Epithelial cell of prostate (primary cell): Measurements from ENCODE around the gene SFXN5.

ENCODE experiments used
- DNase-seq: peaks from one replicate; pipeline ENCODE4 v3.0.0-alpha.2; 2011; ENCODE audit warnings: low read depth, low spot score
- H3K27ac ChIP-seq: fragments of 450-650 bp; 2 replicates; pipeline ENCODE4 v1.5.1; 2017; ENCODE audit warnings: mild to moderate bottlenecking

Gene SFXN5

DNA sequence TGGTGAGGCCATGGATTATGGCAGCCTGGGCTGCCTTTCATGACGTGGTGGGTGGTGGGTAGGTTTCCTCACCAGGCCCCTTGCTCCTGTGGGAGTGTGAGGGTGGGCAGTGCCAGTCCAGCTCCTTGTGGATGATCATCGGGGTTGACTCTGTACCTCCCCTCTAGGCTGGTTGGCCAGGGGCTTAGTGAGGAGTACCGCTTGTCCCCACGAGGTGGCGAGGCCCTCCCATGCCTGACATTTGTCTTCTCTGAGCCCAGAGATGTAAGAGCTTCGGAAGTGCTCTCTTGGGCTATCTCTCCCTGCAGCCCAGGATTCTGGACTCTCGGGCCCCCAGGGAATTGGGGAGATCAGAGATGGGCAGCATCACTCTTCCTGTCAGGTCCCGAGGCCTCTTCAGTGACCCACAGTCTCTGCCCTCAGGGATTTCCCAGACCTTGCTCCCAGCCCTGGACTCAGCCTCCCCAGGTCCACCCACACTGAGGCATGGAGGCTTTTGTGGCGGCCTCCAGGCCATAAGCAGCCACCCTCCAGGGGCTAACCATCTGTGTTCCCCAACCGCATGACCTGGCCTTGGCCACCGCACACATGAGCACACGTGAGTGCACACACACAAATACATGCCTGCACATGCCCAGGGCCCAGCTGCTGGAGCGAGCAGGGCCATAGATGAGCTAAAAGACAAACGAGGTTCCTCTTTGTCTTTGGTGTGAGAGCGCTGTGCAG, 177.8 kb downstream of the SFXN5 start:
- H3K27ac ChIP-seq: no peak overlapping the region
- DNase-seq: no peak

DNA sequence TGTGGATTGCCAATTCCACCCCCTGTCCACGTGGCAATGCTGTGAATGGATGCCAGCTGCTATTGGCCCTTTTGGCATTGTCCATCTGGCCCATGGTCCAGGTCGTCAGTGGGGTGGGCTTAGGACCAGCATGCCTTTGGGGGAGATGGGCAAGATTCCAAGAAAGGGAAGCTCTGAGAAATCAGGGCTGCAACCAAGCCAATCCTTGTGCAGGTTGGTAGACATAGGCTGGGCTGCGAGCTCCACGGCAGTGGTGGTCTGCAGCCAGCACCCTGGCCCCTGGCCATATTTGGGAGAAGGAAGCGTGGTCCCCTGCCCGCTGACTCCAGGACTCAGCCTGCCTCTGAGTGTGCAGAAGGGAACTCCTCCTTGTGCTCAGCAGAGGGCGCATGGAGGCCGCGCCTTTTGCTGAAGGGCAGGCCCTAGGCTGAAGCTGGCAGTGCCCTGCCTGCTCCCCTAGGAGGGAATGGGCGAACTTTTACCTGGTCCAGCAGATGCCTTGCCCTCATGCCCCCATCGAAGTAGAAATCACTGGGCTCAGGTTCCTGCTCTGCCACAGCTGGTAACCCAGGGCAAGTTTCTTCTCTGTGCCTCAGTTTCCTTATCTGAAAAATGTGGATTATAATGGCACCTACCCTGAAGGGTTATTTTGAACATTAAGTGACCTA, 178.9 kb downstream of the SFXN5 start:
- H3K27ac ChIP-seq: no peak overlapping the region
- DNase-seq: no peak
